GM13977 (cell line): ENCODE data around the gene KLF15.

Experiments
- DNase-seq: peaks from one replicate; pipeline ENCODE4 v3.0.0; 2012; ENCODE audit warnings: low spot score
- in situ Hi-C: fragments of 300-500 bp; cut with MboI; formaldehyde crosslinking; loops from one replicate; pipeline ENCODE4 v1.12.0; 2022; ENCODE audit warnings: low sequenced_read_pairs, low pct_unique_long_range_greater_than_20kb, mixed read lengths, inconsistent platforms; ENCODE audit not compliant: unreplicated experiment
- TF ChIP-seq, protein P1 (sequence below): IDR thresholded peaks from 2 replicates; pipeline ENCODE4 v1.5.1; 2012; ENCODE audit warnings: mild to moderate bottlenecking, control low read depth; ENCODE audit not compliant: insufficient read depth; ENCODE audit errors: extremely low read depth, missing control alignments

KLF15 gene

DNA sequence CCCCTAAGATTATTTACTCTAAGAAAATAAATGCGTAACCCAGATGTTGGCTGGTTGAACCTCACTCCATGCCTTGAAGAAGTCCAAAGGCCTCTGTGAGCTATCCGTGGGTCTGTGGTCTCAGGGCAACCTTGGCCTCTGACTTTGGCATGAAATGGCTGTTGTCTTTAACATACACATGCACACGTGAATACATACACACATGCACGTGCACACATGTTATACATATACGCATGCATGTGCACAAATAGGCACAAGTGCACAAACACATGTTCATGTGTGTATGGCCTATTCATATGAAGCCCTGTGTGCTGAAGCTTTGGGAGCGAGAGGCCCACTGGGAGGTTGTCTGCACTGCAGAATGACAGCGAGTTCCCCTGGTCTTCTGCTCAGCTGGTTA is 50.8 kb downstream of the KLF15 start:
- DNase-seq = no peak
- in situ Hi-C loops = no loop called here
- TF ChIP-seq, protein P1, sequence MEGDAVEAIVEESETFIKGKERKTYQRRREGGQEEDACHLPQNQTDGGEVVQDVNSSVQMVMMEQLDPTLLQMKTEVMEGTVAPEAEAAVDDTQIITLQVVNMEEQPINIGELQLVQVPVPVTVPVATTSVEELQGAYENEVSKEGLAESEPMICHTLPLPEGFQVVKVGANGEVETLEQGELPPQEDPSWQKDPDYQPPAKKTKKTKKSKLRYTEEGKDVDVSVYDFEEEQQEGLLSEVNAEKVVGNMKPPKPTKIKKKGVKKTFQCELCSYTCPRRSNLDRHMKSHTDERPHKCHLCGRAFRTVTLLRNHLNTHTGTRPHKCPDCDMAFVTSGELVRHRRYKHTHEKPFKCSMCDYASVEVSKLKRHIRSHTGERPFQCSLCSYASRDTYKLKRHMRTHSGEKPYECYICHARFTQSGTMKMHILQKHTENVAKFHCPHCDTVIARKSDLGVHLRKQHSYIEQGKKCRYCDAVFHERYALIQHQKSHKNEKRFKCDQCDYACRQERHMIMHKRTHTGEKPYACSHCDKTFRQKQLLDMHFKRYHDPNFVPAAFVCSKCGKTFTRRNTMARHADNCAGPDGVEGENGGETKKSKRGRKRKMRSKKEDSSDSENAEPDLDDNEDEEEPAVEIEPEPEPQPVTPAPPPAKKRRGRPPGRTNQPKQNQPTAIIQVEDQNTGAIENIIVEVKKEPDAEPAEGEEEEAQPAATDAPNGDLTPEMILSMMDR = no peak

DNA sequence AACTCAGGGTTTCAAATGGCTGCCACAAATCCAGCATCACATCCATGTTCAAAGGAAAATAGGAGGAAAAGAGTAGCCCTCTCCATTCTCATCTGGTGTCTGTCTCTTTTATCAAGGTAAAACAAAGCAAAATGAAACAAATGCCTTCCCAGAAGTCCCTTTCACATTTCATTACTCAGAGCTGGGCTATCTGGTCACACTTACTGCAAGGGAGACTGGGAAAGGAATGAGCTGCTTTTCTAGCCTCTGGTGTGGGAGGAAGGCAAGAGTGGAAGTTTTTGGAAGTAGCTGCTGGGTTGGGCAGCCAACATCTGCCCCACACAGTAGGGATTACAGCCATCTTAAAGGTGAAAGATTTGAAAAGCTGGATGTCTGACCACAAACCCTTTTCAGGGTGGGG is 51.8 kb downstream of the KLF15 start:
- no peak for DNase-seq
- in situ Hi-C loops = no loop called here
- TF ChIP-seq, protein P1 = no peak

DNA sequence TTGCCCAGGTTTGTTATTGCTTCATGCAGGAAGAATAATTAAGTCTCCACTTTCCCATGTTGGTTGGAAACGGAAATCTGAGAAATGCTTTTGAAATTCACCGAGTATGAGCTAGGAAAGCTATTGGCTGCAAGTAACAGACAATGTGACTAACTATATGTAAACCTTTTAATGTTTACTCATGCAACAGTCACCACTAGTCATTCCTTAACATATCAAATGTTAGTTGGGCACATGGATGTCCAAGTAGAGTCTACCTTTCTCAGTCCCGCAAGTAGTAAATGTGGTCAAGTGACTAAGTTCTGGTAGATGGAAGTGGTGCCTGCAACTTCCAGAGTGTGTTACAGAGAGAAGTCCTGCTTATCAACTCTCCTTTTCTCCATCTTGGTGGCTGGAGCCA is 52.5 kb downstream of the KLF15 start:
- DNase-seq = no peak
- in situ Hi-C loops = no loop called here
- TF ChIP-seq, protein P1 = no peak

DNA sequence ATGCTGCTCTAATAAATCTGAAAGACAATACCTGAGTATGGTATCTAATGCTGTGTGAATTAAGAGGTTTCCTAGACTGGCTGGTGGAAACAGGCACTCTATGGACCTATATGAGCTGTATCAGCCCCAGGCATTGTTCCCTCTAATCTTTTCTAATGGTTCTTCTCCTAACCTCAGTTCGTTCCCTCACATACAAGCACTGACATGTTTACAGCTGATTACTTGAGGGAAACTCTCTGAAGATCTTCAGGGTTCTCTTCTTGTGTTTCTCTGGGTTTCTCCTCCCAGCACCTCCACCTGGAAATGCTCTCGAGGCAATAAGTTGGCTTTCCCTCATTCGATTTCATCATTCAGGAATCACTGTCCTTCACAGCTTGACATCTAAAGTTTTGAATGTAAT is 52.9 kb downstream of the KLF15 start:
- no peak for DNase-seq
- TF ChIP-seq, protein P1 = no peak
- in situ Hi-C loops = no loop called here

DNA sequence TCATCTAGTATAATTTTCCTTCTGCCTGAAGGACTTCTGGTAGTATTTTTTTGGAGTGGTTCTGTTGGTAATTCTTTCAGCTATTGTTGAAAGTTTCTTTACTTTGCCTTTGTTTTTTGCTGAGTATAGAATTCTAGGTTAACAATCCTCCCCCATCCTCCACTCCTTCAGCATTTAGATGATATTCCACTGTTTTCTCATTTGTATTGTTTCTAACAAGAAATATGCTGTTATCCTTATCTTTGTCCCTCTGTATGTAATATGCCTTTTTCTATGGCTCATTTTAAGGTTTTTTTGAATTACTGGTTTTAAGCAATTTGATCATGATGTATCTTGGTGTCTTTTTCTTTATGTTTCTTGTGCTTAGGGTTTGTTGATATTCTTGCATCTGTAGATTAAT is 53.9 kb downstream of the KLF15 start:
- no peak for DNase-seq
- TF ChIP-seq, protein P1 = no peak
- in situ Hi-C loops = no loop called here

DNA sequence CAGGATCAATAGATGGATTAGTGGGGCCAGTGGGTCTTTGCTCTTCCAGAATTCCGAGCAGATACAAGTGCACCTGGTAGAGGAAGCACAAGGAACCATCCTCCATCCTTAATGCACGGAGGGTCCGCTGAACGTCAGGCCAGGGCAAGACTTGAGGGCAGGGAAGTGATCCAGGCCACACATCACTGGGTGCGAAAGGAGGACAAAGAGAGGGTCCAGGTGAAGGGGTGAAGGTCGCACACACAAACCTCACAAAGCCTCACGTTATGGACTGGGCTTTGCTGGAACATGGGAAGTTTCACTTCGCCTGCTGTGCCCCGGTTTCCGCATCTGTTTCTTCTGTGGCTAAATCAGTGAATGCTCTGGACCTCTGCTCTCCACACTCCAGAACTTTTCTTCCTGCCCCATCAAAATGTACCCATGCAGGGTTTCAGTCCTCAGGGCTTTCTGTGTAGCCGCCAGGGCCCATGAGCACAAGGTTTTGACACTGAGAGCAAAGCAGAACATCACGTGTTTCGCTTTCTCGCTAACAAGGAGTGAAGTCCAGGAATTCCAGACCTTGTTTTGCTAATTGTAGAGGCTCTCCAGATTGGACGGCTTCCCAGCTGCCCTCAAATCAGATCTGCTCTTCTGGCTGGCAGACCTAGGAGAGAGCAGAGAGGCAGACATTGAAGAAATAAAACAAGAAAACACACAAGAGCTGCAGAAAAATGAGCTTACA is 56.3 kb downstream of the KLF15 start:
- TF ChIP-seq, protein P1 = no peak
- no peak for DNase-seq
- in situ Hi-C loops = no loop called here
